ENCODE measurements around the gene UPB1.

DNA sequence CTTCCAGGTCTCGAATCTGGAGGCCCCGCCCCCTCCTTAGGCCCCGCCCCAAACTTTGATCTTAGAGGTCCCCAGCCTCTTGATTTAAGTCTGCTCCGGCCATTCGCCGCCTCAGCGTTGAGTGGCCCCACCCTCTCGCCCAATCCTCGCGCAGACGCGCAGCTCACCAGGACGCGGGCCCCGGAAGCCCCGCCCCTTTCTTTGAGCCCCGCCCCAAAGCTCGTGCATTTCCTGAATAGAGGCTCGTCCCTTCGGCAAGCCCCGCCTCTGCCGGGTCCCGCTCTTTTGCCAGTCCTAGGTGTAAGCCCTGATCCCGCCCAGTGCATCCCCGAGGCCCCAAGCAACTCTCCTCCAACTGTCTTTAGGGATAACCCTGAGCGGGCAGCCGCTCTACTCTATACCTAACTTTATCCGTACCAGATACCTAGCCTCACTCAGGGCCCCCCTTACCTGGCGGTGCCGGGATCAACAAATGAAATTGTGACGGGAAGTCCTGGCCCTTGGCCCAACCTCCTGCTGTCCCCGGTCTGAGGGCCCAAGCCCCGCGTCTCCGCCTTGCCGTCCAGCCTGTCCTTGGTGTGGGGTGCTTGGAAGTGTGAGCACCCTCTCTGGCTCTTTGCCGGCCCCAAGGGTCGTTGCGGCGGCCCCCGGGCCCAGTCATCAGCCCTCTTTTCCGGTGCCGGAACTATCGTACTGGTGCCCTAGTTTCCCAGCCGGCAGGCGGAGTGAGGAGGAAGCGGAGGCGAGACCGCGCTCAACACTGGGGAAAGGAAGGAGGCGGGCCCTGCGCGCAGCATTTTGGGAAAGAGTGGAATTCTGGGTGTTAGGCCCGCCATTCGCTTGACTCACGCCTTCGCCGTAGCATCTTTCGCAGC, 60.3 kb downstream of the UPB1 start, which contains the start of gene SNRPD3:
- TF ChIP-seq, protein P1, sequence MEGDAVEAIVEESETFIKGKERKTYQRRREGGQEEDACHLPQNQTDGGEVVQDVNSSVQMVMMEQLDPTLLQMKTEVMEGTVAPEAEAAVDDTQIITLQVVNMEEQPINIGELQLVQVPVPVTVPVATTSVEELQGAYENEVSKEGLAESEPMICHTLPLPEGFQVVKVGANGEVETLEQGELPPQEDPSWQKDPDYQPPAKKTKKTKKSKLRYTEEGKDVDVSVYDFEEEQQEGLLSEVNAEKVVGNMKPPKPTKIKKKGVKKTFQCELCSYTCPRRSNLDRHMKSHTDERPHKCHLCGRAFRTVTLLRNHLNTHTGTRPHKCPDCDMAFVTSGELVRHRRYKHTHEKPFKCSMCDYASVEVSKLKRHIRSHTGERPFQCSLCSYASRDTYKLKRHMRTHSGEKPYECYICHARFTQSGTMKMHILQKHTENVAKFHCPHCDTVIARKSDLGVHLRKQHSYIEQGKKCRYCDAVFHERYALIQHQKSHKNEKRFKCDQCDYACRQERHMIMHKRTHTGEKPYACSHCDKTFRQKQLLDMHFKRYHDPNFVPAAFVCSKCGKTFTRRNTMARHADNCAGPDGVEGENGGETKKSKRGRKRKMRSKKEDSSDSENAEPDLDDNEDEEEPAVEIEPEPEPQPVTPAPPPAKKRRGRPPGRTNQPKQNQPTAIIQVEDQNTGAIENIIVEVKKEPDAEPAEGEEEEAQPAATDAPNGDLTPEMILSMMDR (IDR thresholded peaks at IDR 0.05; ENCODE audit: low read depth, low read length, missing input control), result no peak
- TF ChIP-seq, protein P2, sequence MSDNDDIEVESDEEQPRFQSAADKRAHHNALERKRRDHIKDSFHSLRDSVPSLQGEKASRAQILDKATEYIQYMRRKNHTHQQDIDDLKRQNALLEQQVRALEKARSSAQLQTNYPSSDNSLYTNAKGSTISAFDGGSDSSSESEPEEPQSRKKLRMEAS (IDR thresholded peaks at IDR 0.05), result peak; percentile 90
- peak; percentile 47 for TF ChIP-seq SP1 (IDR thresholded peaks at IDR 0.05)
- TF ChIP-seq, protein P3, sequence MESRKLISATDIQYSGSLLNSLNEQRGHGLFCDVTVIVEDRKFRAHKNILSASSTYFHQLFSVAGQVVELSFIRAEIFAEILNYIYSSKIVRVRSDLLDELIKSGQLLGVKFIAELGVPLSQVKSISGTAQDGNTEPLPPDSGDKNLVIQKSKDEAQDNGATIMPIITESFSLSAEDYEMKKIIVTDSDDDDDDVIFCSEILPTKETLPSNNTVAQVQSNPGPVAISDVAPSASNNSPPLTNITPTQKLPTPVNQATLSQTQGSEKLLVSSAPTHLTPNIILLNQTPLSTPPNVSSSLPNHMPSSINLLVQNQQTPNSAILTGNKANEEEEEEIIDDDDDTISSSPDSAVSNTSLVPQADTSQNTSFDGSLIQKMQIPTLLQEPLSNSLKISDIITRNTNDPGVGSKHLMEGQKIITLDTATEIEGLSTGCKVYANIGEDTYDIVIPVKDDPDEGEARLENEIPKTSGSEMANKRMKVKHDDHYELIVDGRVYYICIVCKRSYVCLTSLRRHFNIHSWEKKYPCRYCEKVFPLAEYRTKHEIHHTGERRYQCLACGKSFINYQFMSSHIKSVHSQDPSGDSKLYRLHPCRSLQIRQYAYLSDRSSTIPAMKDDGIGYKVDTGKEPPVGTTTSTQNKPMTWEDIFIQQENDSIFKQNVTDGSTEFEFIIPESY (IDR thresholded peaks at IDR 0.05), result peak; percentile 74
- TF ChIP-seq, protein P4, sequence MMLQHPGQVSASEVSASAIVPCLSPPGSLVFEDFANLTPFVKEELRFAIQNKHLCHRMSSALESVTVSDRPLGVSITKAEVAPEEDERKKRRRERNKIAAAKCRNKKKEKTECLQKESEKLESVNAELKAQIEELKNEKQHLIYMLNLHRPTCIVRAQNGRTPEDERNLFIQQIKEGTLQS (IDR thresholded peaks at IDR 0.05), result peak; percentile 39
- TF ChIP-seq NR2F2 (IDR thresholded peaks at IDR 0.05), result peak; percentile 46
- TF ChIP-seq GABPA (IDR thresholded peaks at IDR 0.05 in 1 of 2, conservative IDR thresholded peaks at IDR 0.05 in 1 of 2), result peak; percentile 77 to 94
- TF ChIP-seq FOXA2 (IDR thresholded peaks at IDR 0.05), result no peak

All from liver (tissue), 3 donors.